ENCODE measurements around the gene BMP7. TPM values are rescaled to one million over a fixed set of nuclear protein-coding genes. Genes with fewer than 3 reads are reported as not detected.
"Not testable (repeated sequence)": the region's sequence is repeated elsewhere in the genome, so short reads cannot be mapped to it uniquely, and the experiment has no call there.

The BMP7 gene
- total RNA-seq, 1 donor from 2014 or later = not detected

- no peak for DNase-seq
Observed at GRCh38 chr20:57210054-57210910, 56.2 kb downstream of the BMP7 start.

GRCh38 chr20:57209413-57209812 lies 57.0 kb downstream of the BMP7 start:
- no peak for DNase-seq

GRCh38 chr20:57208198-57208597 lies 58.2 kb downstream of the BMP7 start:
- no peak for DNase-seq

- DNase-seq = no peak
Observed at GRCh38 chr20:57207251-57207650, 59.2 kb downstream of the BMP7 start.

- DNase-seq = no peak
Observed at GRCh38 chr20:57205606-57206219, 60.7 kb downstream of the BMP7 start.

- DNase-seq = no peak
Observed at GRCh38 chr20:57203986-57204385, 62.5 kb downstream of the BMP7 start.

GRCh38 chr20:57203204-57203603 lies 63.2 kb downstream of the BMP7 start:
- no peak for DNase-seq

GRCh38 chr20:57202309-57202708 lies 64.1 kb downstream of the BMP7 start:
- DNase-seq = no peak

- DNase-seq = no peak
Observed at GRCh38 chr20:57200882-57201695, 65.4 kb downstream of the BMP7 start.

- DNase-seq = no peak
Observed at GRCh38 chr20:57199656-57200405, 66.6 kb downstream of the BMP7 start.

GRCh38 chr20:57198132-57199072 lies 68.0 kb downstream of the BMP7 start:
- no peak for DNase-seq

- no peak for DNase-seq
Observed at GRCh38 chr20:57197352-57198131, 68.9 kb downstream of the BMP7 start.

- DNase-seq = no peak
Observed at GRCh38 chr20:57195469-57196100, 70.9 kb downstream of the BMP7 start.

GRCh38 chr20:57195023-57195422 lies 71.4 kb downstream of the BMP7 start:
- no peak for DNase-seq

GRCh38 chr20:57194154-57194553 lies 72.3 kb downstream of the BMP7 start:
- no peak for DNase-seq

GRCh38 chr20:57193094-57193493 lies 73.3 kb downstream of the BMP7 start:
- DNase-seq = no peak

- no peak for DNase-seq
Observed at GRCh38 chr20:57192311-57192710, 74.1 kb downstream of the BMP7 start.

GRCh38 chr20:57191265-57191638 lies 75.2 kb downstream of the BMP7 start:
- not testable (repeated sequence) for DNase-seq

- DNase-seq = no peak
Observed at GRCh38 chr20:57190536-57191264, 75.7 kb downstream of the BMP7 start.
